22Rv1 (cell line): Measurements from ENCODE around the gene SLC16A12.

Experiments
- CTCF ChIP-seq: fragments of 450-650 bp; IDR thresholded peaks from 2 replicates; pipeline ENCODE4 v1.5.1; 2017; ENCODE audit warnings: mild to moderate bottlenecking
- ZFX ChIP-seq: fragments of 450-650 bp; IDR thresholded peaks from 2 replicates; pipeline ENCODE4 v1.6.1; 2017; ENCODE audit warnings: antibody characterized with exemption, borderline replicate concordance

GRCh38 chr10:89425000-89425399 is 110.4 kb downstream of the SLC16A12 start:
- TF ChIP-seq CTCF (no peak), ZFX (no peak)
